GM12878 (cell line): Measurements from ENCODE around the gene MCM9. TPM values are rescaled to one million over a fixed set of nuclear protein-coding genes. Genes with fewer than 3 reads are reported as not detected.
A peak's percentile ranks its signal among the peaks of the same experiment; 100 is the strongest.

Experiments used
- CBFB ChIP-seq: IDR thresholded peaks from 2 replicates; pipeline ENCODE4 v1.6.1; 2016; ENCODE audit warnings: antibody characterized with exemption, low read depth
- CBX5 ChIP-seq: sonication (generic); IDR thresholded peaks from 2 replicates; pipeline ENCODE4 v1.6.1; 2016; ENCODE audit warnings: low read depth, moderate library complexity, mild to moderate bottlenecking, inconsistent platforms
- FOXK2 ChIP-seq: fragments of 450-650 bp; IDR thresholded peaks from 2 replicates; pipeline ENCODE4 v1.6.1; 2017; ENCODE audit warnings: mild to moderate bottlenecking, moderate library complexity
- HDAC6 ChIP-seq: fragments of 200-600 bp; sonication (generic); IDR thresholded peaks from one replicate; pipeline ENCODE4 v1.8.0; 2017; ENCODE audit warnings: antibody characterized with exemption; ENCODE audit not compliant: unreplicated experiment
- IKZF2 ChIP-seq, 2 experiments: fragments of 450-650 bp; IDR thresholded peaks; 2 replicates each; pipeline ENCODE4 v1.6.1; 2017; ENCODE audit warnings: mild to moderate bottlenecking in 2 of 2, moderate library complexity in 2 of 2
- JUNB ChIP-seq: IDR thresholded peaks from 2 replicates; pipeline ENCODE4 v1.6.1; 2016; ENCODE audit warnings: antibody characterized with exemption, mild to moderate bottlenecking
- KAT2A ChIP-seq: conservative IDR thresholded peaks from 2 replicates; pipeline ENCODE4 v1.6.1; 2011; ENCODE audit warnings: low read depth, low read length; ENCODE audit not compliant: control insufficient read depth
- MTA3 ChIP-seq: IDR thresholded peaks from 2 replicates; pipeline ENCODE4 v1.6.1; 2012; ENCODE audit warnings: low read length, inconsistent platforms, borderline replicate concordance
- SMARCA5 ChIP-seq: fragments of 450-650 bp; IDR thresholded peaks from 2 replicates; pipeline ENCODE4 v1.6.1; 2017; ENCODE audit warnings: mild to moderate bottlenecking
- STAT3 ChIP-seq: IDR thresholded peaks from 2 replicates; pipeline ENCODE4 v1.6.1; 2011; ENCODE audit warnings: low read depth, low read length, improper control_type of control experiment
- SUPT20H ChIP-seq: IDR thresholded peaks from 2 replicates; pipeline ENCODE4 v1.6.1; 2011; ENCODE audit warnings: low read depth, mild to moderate bottlenecking, low read length, moderate library complexity, borderline replicate concordance; ENCODE audit not compliant: control insufficient read depth
- ZNF207 ChIP-seq: fragments of 450-650 bp; IDR thresholded peaks from 2 replicates; pipeline ENCODE4 v1.6.1; 2014; ENCODE audit warnings: antibody characterized with exemption, mild to moderate bottlenecking, borderline replicate concordance
- ZNF384 ChIP-seq: IDR thresholded peaks from 2 replicates; pipeline ENCODE4 v1.6.1; 2012; ENCODE audit warnings: low read depth, mild to moderate bottlenecking, low read length, improper control_type of control experiment, borderline replicate concordance
- polyA plus RNA-seq, 11 experiments: library from polyadenylated mRNA; depleted of rRNA in 4 of 11; unstranded in 6 of 11; stranded (reverse) in 5 of 11; fragments of >200 nt; fragmentation: Nextera tagmentation in 4 of 11; fragmentation: Illumina TruSeq in 1 of 11; extraction: Ambion mirVana in 4 of 11; extraction: Trizol in 1 of 11; gene quantifications; 1 replicate in 1 of 11; 2 replicates in 10 of 11; pipeline versions ENCODE4 v1.2.1 to v1.2.3, GENCODE V29; 2011 to 2016; ENCODE audit warnings: inconsistent platforms in 2 of 11, missing spikeins in 2 of 11, low read depth in 1 of 11
- total RNA-seq, 4 experiments: library from RNA; depleted of rRNA in 3 of 4; stranded (reverse); fragments of >200 nt in 3 of 4; fragmentation: Illumina TruSeq in 1 of 4; extraction: Trizol in 1 of 4; gene quantifications; 2 replicates each; pipeline versions ENCODE4 v1.2.1 to v1.2.3, GENCODE V29; 2013 to 2021
- TF ChIP-seq, protein P1 (sequence below): fragments of 150-350 bp; IDR thresholded peaks from 2 replicates; pipeline ENCODE4 v1.6.1; 2014; ENCODE audit warnings: mild to moderate bottlenecking, low read depth, low read length
- TF ChIP-seq, protein P2 (sequence below): IDR thresholded peaks from 2 replicates; pipeline ENCODE4 v1.6.1; 2012; ENCODE audit warnings: low read depth, low read length, improper control_type of control experiment
- TF ChIP-seq, protein P3 (sequence below): fragments of 450-650 bp; IDR thresholded peaks from 2 replicates; pipeline ENCODE4 v1.6.1; 2017; ENCODE audit warnings: mild to moderate bottlenecking, low read depth, inconsistent platforms; ENCODE audit not compliant: poor library complexity, severe bottlenecking
- TF ChIP-seq, protein P4 (sequence below): fragments of 450-650 bp; IDR thresholded peaks from 2 replicates; pipeline ENCODE4 v1.6.1; 2017; ENCODE audit warnings: antibody characterized with exemption, mild to moderate bottlenecking, moderate library complexity
- TF ChIP-seq, protein P5 (sequence below): fragments of 450-650 bp; IDR thresholded peaks from 2 replicates; pipeline ENCODE4 v1.6.1; 2017; ENCODE audit warnings: borderline replicate concordance
- TF ChIP-seq, protein P6 (sequence below): fragments of 450-650 bp; IDR thresholded peaks from 2 replicates; pipeline ENCODE4 v1.6.1; 2017; ENCODE audit warnings: low read depth, mild to moderate bottlenecking, moderate library complexity

MCM9 gene
- total and polyA plus RNA-seq, 10 of the 15 experiments (the other 5 are each of a cell fraction or from before 2014, with no cell fraction given) = 3.4 to 18.5 (median 9.7) TPM

DNA sequence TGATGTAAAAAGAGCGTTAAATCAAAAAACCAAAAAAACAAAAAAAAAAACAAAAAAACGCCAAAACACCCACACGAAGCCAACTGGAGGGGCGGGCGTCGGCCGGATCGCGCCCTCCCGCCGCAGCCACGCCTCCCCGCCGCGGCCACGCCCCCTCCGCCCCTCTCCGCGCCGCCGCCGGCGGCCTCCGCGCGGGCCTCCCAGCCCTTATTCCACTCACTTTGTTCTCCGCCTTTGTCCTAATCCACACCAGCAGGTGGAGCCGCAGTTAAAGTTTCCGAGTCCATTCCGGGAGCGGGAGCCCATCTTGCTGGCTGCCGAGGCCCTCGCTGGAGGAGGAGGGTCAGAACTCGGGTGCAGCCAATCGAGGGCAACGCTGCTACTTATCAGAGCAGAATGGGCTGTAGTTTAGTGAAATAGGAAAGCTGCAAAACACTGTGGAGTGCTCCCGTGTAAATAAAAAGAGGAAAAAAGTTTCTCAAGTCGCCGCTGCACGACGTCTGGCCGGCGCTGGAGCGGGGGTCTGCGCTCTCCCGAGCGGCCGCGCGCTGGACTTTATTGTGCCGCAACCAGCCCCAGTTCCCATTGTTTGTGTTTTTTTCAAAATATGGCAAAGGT is 41.0 kb downstream of the MCM9 start, which contains the start of gene ASF1A (continued):
- TF ChIP-seq, protein P1, sequence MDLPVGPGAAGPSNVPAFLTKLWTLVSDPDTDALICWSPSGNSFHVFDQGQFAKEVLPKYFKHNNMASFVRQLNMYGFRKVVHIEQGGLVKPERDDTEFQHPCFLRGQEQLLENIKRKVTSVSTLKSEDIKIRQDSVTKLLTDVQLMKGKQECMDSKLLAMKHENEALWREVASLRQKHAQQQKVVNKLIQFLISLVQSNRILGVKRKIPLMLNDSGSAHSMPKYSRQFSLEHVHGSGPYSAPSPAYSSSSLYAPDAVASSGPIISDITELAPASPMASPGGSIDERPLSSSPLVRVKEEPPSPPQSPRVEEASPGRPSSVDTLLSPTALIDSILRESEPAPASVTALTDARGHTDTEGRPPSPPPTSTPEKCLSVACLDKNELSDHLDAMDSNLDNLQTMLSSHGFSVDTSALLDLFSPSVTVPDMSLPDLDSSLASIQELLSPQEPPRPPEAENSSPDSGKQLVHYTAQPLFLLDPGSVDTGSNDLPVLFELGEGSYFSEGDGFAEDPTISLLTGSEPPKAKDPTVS = no peak
- TF ChIP-seq STAT3 = no peak
- TF ChIP-seq SMARCA5 = peak; percentile 88; the same call in 1 of the 2 replicates
- TF ChIP-seq JUNB = no peak
- no peak; the same call in 1 of the 2 replicates for TF ChIP-seq CBFB
- TF ChIP-seq, protein P2, sequence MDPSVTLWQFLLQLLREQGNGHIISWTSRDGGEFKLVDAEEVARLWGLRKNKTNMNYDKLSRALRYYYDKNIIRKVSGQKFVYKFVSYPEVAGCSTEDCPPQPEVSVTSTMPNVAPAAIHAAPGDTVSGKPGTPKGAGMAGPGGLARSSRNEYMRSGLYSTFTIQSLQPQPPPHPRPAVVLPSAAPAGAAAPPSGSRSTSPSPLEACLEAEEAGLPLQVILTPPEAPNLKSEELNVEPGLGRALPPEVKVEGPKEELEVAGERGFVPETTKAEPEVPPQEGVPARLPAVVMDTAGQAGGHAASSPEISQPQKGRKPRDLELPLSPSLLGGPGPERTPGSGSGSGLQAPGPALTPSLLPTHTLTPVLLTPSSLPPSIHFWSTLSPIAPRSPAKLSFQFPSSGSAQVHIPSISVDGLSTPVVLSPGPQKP = no peak
- peak; percentile 94 for TF ChIP-seq CBX5
- no peak for TF ChIP-seq FOXK2
- TF ChIP-seq, protein P3, sequence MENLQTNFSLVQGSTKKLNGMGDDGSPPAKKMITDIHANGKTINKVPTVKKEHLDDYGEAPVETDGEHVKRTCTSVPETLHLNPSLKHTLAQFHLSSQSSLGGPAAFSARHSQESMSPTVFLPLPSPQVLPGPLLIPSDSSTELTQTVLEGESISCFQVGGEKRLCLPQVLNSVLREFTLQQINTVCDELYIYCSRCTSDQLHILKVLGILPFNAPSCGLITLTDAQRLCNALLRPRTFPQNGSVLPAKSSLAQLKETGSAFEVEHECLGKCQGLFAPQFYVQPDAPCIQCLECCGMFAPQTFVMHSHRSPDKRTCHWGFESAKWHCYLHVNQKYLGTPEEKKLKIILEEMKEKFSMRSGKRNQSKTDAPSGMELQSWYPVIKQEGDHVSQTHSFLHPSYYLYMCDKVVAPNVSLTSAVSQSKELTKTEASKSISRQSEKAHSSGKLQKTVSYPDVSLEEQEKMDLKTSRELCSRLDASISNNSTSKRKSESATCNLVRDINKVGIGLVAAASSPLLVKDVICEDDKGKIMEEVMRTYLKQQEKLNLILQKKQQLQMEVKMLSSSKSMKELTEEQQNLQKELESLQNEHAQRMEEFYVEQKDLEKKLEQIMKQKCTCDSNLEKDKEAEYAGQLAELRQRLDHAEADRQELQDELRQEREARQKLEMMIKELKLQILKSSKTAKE = peak; percentile 57
- TF ChIP-seq HDAC6 = no peak
- TF ChIP-seq, protein P4, sequence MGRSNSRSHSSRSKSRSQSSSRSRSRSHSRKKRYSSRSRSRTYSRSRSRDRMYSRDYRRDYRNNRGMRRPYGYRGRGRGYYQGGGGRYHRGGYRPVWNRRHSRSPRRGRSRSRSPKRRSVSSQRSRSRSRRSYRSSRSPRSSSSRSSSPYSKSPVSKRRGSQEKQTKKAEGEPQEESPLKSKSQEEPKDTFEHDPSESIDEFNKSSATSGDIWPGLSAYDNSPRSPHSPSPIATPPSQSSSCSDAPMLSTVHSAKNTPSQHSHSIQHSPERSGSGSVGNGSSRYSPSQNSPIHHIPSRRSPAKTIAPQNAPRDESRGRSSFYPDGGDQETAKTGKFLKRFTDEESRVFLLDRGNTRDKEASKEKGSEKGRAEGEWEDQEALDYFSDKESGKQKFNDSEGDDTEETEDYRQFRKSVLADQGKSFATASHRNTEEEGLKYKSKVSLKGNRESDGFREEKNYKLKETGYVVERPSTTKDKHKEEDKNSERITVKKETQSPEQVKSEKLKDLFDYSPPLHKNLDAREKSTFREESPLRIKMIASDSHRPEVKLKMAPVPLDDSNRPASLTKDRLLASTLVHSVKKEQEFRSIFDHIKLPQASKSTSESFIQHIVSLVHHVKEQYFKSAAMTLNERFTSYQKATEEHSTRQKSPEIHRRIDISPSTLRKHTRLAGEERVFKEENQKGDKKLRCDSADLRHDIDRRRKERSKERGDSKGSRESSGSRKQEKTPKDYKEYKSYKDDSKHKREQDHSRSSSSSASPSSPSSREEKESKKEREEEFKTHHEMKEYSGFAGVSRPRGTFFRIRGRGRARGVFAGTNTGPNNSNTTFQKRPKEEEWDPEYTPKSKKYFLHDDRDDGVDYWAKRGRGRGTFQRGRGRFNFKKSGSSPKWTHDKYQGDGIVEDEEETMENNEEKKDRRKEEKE = no peak
- TF ChIP-seq, protein P5, sequence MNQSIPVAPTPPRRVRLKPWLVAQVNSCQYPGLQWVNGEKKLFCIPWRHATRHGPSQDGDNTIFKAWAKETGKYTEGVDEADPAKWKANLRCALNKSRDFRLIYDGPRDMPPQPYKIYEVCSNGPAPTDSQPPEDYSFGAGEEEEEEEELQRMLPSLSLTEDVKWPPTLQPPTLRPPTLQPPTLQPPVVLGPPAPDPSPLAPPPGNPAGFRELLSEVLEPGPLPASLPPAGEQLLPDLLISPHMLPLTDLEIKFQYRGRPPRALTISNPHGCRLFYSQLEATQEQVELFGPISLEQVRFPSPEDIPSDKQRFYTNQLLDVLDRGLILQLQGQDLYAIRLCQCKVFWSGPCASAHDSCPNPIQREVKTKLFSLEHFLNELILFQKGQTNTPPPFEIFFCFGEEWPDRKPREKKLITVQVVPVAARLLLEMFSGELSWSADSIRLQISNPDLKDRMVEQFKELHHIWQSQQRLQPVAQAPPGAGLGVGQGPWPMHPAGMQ = no peak
- TF ChIP-seq KAT2A = no peak
- TF ChIP-seq ZNF384 = no peak
- TF ChIP-seq, protein P6, sequence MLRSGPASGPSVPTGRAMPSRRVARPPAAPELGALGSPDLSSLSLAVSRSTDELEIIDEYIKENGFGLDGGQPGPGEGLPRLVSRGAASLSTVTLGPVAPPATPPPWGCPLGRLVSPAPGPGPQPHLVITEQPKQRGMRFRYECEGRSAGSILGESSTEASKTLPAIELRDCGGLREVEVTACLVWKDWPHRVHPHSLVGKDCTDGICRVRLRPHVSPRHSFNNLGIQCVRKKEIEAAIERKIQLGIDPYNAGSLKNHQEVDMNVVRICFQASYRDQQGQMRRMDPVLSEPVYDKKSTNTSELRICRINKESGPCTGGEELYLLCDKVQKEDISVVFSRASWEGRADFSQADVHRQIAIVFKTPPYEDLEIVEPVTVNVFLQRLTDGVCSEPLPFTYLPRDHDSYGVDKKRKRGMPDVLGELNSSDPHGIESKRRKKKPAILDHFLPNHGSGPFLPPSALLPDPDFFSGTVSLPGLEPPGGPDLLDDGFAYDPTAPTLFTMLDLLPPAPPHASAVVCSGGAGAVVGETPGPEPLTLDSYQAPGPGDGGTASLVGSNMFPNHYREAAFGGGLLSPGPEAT = no peak; the same call in 1 of the 2 replicates
- TF ChIP-seq SUPT20H = no peak
- no peak for TF ChIP-seq MTA3
- no peak; the same call in 1 of the 2 replicates for TF ChIP-seq ZNF207
- peak; percentile 76 to 77 for TF ChIP-seq IKZF2 (IDR thresholded peaks at IDR 0.05)
